Thoracic aorta (tissue), 2 donors: Measurements from ENCODE around the gene PPP1R13B. TPM values are rescaled to one million over a fixed set of nuclear protein-coding genes. Genes with fewer than 3 reads are reported as not detected.

Experiments
- ATAC-seq: fragments of 150-250 bp; one replicate; pipeline ENCODE4 v1.8.0; 2017; ENCODE audit warnings: low read depth; ENCODE audit not compliant: insufficient number of reproducible peaks, low FRiP score
- DNase-seq: peaks from one replicate; pipeline ENCODE4 v3.0.0-alpha.2; 2020; ENCODE audit warnings: low spot score
- H3K27ac ChIP-seq, 2 donors: fragments of 200-600 bp; sonication (generic); 1 replicate in 1 of 2; 2 replicates in 1 of 2; pipeline ENCODE4 v1.5.1; 2016; ENCODE audit warnings: mild to moderate bottlenecking in 2 of 2, moderate library complexity in 2 of 2
- H3K27me3 ChIP-seq: fragments of 200-600 bp; sonication (generic); replicated peaks from 2 replicates; pipeline ENCODE4 v1.6.0; 2016; ENCODE audit warnings: mild to moderate bottlenecking; ENCODE audit not compliant: insufficient read depth
- H3K36me3 ChIP-seq: fragments of 200-600 bp; sonication (generic); one replicate; pipeline ENCODE4 v1.5.1; 2016
- H3K4me1 ChIP-seq, 2 donors: fragments of 200-600 bp; sonication (generic); 1 replicate in 1 of 2; 2 replicates in 1 of 2; pipeline versions ENCODE4 v1.5.1 to v1.6.0; 2016; ENCODE audit warnings: low read depth in 2 of 2, mild to moderate bottlenecking in 1 of 2; ENCODE audit not compliant: control insufficient read depth in 1 of 2
- H3K4me3 ChIP-seq: fragments of 200-600 bp; sonication (generic); 2 replicates; pipeline ENCODE4 v1.5.1; 2016; ENCODE audit warnings: mild to moderate bottlenecking
- H3K9me3 ChIP-seq: fragments of 200-600 bp; sonication (generic); 2 replicates; pipeline ENCODE4 v1.5.1; 2016
- CTCF ChIP-seq: fragments of 200-600 bp; sonication (generic); IDR thresholded peaks from one replicate; pipeline ENCODE4 v1.5.1; 2019; ENCODE audit warnings: antibody characterized with exemption
- total RNA-seq, 2 donors: library from RNA; depleted of rRNA; stranded (reverse); fragments of >200 nt; gene quantifications; one replicate each; pipeline versions ENCODE4 v1.1.0 to v1.2.3, GENCODE V29; 2016

PPP1R13B gene
- total RNA-seq, 2 donors from 2014 or later: 10.7 to 15.3 TPM

GRCh38 chr14:103834956-103835355 is 12.4 kb downstream of the PPP1R13B start:
- ATAC-seq (no peak), DNase-seq (no peak)
- Histone ChIP-seq H3K4me3 (no peak overlapping the region), H3K36me3 (no peaks in the 10 kb centered on the region), H3K9me3 (no peaks in the 10 kb centered on the region), H3K27ac (no peak overlapping the region), H3K27me3 (no peaks in the 10 kb centered on the region), H3K4me1 (no peaks in the 10 kb centered on the region)
- no peak for TF ChIP-seq CTCF

GRCh38 chr14:103833711-103834110 is 13.7 kb downstream of the PPP1R13B start:
- no peak for ATAC-seq

GRCh38 chr14:103832046-103832445 is 15.3 kb downstream of the PPP1R13B start:
- H3K4me3 ChIP-seq: no peak overlapping the region
- H3K36me3 ChIP-seq: no peaks in the 10 kb centered on the region
- H3K9me3 ChIP-seq: no peaks in the 10 kb centered on the region
- H3K27ac ChIP-seq: no peak overlapping the region
- TF ChIP-seq CTCF: no peak
- H3K4me1 ChIP-seq: peaks cover 4 to 6% of the 10 kb centered on the region in 2 donors
- DNase-seq: no peak
- ATAC-seq: no peak
- no peaks in the 10 kb centered on the region for H3K27me3 ChIP-seq

More at GRCh38 chr14:103833711-103834110, 13.7 kb downstream of the PPP1R13B start:
- Histone ChIP-seq H3K4me3 (no peak overlapping the region), H3K4me1 (peaks cover 0 to 2% of the 10 kb centered on the region in 2 donors), H3K27me3 (no peaks in the 10 kb centered on the region), H3K27ac (no peak overlapping the region), H3K36me3 (no peaks in the 10 kb centered on the region), H3K9me3 (no peaks in the 10 kb centered on the region)
- DNase-seq: no peak
- no peak for TF ChIP-seq CTCF

GRCh38 chr14:103830511-103831270 is 16.7 kb downstream of the PPP1R13B start:
- Histone ChIP-seq H3K27me3 (no peaks in the 10 kb centered on the region), H3K9me3 (no peaks in the 10 kb centered on the region), H3K4me1 (peaks cover 4 to 6% of the 10 kb centered on the region in 2 donors), H3K27ac (no peak overlapping the region), H3K4me3 (no peak overlapping the region), H3K36me3 (no peaks in the 10 kb centered on the region)
- ATAC-seq (no peak), DNase-seq (no peak)
- no peak for TF ChIP-seq CTCF

- DNase-seq (no peak), ATAC-seq (peak; percentile 28)
- peak overlapping the region; percentile 26 for H3K4me3 ChIP-seq
- H3K27me3 ChIP-seq: no peaks in the 10 kb centered on the region
- no peaks in the 10 kb centered on the region for H3K9me3 ChIP-seq
- H3K27ac ChIP-seq: no peak overlapping the region
- TF ChIP-seq CTCF: no peak
- no peaks in the 10 kb centered on the region for H3K36me3 ChIP-seq
- peaks cover 4 to 6% of the 10 kb centered on the region in 2 donors for H3K4me1 ChIP-seq
These were observed 18.9 kb downstream of the PPP1R13B start for GRCh38 chr14:103828315-103828967.
